Measurements from ENCODE around the gene STIM2. TPM values are rescaled to one million over a fixed set of nuclear protein-coding genes. Genes with fewer than 3 reads are reported as not detected.
"Not testable (repeated sequence)": the region's sequence is repeated elsewhere in the genome, so short reads cannot be mapped to it uniquely, and the experiment has no call there.

STIM2 gene
- total RNA-seq, 1 donor from 2014 or later, result 35.5 TPM

GRCh38 chr4:27020203-27020602, 159.6 kb downstream of the STIM2 start:
- H3K27ac Mint-ChIP-seq, result no peak overlapping the region

GRCh38 chr4:27020603-27021002, 160.0 kb downstream of the STIM2 start:
- H3K36me3 Mint-ChIP-seq (ENCODE audit: low read depth), result peaks cover 63% of the 10 kb centered on the region
- intact Hi-C loops (cut with micrococcal nuclease), result no loop called here
- no peak overlapping the region for H3K4me3 Mint-ChIP-seq (ENCODE audit: low read depth)
- H3K4me1 Mint-ChIP-seq (ENCODE audit: low read depth), result peaks cover 21% of the 10 kb centered on the region
- H3K9me3 Mint-ChIP-seq, result peaks cover 6% of the 10 kb centered on the region
- DNase-seq (ENCODE audit: low spot score), result no peak
- no peak overlapping the region for H3K27ac Mint-ChIP-seq
- H3K27me3 Mint-ChIP-seq (ENCODE audit: low read depth), result no peaks in the 10 kb centered on the region

More at GRCh38 chr4:27020203-27020602, 159.6 kb downstream of the STIM2 start:
- DNase-seq (ENCODE audit: low spot score), result no peak
- intact Hi-C loops (cut with micrococcal nuclease), result no loop called here
- peaks cover 65% of the 10 kb centered on the region for H3K36me3 Mint-ChIP-seq (ENCODE audit: low read depth)
- peaks cover 22% of the 10 kb centered on the region for H3K4me1 Mint-ChIP-seq (ENCODE audit: low read depth)
- no peaks in the 10 kb centered on the region for H3K27me3 Mint-ChIP-seq (ENCODE audit: low read depth)
- H3K4me3 Mint-ChIP-seq (ENCODE audit: low read depth), result no peak overlapping the region
- H3K9me3 Mint-ChIP-seq, result peaks cover 7% of the 10 kb centered on the region

GRCh38 chr4:27022963-27023362, 162.3 kb downstream of the STIM2 start:
- Mint-ChIP-seq H3K4me3 (ENCODE audit: low read depth) (no peak overlapping the region), H3K36me3 (ENCODE audit: low read depth) (peaks cover 44% of the 10 kb centered on the region), H3K27me3 (ENCODE audit: low read depth) (no peaks in the 10 kb centered on the region), H3K27ac (no peak overlapping the region), H3K4me1 (ENCODE audit: low read depth) (peaks cover 6% of the 10 kb centered on the region), H3K9me3 (no peaks in the 10 kb centered on the region)
- intact Hi-C loops (cut with micrococcal nuclease), result no loop called here
- DNase-seq (ENCODE audit: low spot score), result no peak

- Mint-ChIP-seq H3K4me3 (ENCODE audit: low read depth) (no peak overlapping the region), H3K27ac (no peak overlapping the region), H3K4me1 (ENCODE audit: low read depth) (peaks cover 4% of the 10 kb centered on the region), H3K27me3 (ENCODE audit: low read depth) (no peaks in the 10 kb centered on the region), H3K9me3 (no peaks in the 10 kb centered on the region), H3K36me3 (ENCODE audit: low read depth) (peaks cover 40% of the 10 kb centered on the region)
- DNase-seq (ENCODE audit: low spot score), result no peak
- intact Hi-C loops (cut with micrococcal nuclease), result no loop called here
Measured at GRCh38 chr4:27023366-27023765, 162.7 kb downstream of the STIM2 start.

GRCh38 chr4:27024805-27025204, 164.2 kb downstream of the STIM2 start:
- Mint-ChIP-seq H3K9me3 (no peaks in the 10 kb centered on the region), H3K27ac (no peak overlapping the region), H3K4me1 (ENCODE audit: low read depth) (peaks cover 4% of the 10 kb centered on the region), H3K4me3 (ENCODE audit: low read depth) (no peak overlapping the region), H3K36me3 (ENCODE audit: low read depth) (peaks cover 32% of the 10 kb centered on the region), H3K27me3 (ENCODE audit: low read depth) (no peaks in the 10 kb centered on the region)
- no peak for DNase-seq (ENCODE audit: low spot score)
- intact Hi-C loops (cut with micrococcal nuclease), result no loop called here

GRCh38 chr4:27027428-27027827, 166.8 kb downstream of the STIM2 start:
- Mint-ChIP-seq H3K27ac (no peak overlapping the region), H3K27me3 (ENCODE audit: low read depth) (peaks cover 3% of the 10 kb centered on the region), H3K4me1 (ENCODE audit: low read depth) (peaks cover 4% of the 10 kb centered on the region), H3K9me3 (no peaks in the 10 kb centered on the region), H3K36me3 (ENCODE audit: low read depth) (peaks cover 16% of the 10 kb centered on the region), H3K4me3 (ENCODE audit: low read depth) (no peak overlapping the region)
- intact Hi-C loops (cut with micrococcal nuclease), result no loop called here
- DNase-seq (ENCODE audit: low spot score), result no peak

- H3K36me3 Mint-ChIP-seq (ENCODE audit: low read depth); H3K4me1 Mint-ChIP-seq (ENCODE audit: low read depth); H3K9me3 Mint-ChIP-seq; H3K27ac Mint-ChIP-seq; DNase-seq (ENCODE audit: low spot score); intact Hi-C loops (cut with micrococcal nuclease); H3K4me3 Mint-ChIP-seq (ENCODE audit: low read depth): not testable (repeated sequence)
- H3K27me3 Mint-ChIP-seq (ENCODE audit: low read depth), result peaks cover 14% of the 10 kb centered on the region
Measured at GRCh38 chr4:27035127-27035526, 174.5 kb downstream of the STIM2 start.

- no peak overlapping the region for H3K27ac Mint-ChIP-seq
- H3K27me3 Mint-ChIP-seq (ENCODE audit: low read depth), result peaks cover 12% of the 10 kb centered on the region
- H3K36me3 Mint-ChIP-seq (ENCODE audit: low read depth), result no peaks in the 10 kb centered on the region
- DNase-seq (ENCODE audit: low spot score), result no peak
- H3K4me3 Mint-ChIP-seq (ENCODE audit: low read depth), result no peak overlapping the region
- intact Hi-C loops (cut with micrococcal nuclease), result no loop called here
- no peaks in the 10 kb centered on the region for H3K9me3 Mint-ChIP-seq
- H3K4me1 Mint-ChIP-seq (ENCODE audit: low read depth), result peaks cover 3% of the 10 kb centered on the region
Measured at GRCh38 chr4:27040356-27040755, 179.7 kb downstream of the STIM2 start.

- H3K27me3 Mint-ChIP-seq (ENCODE audit: low read depth), result peaks cover 25% of the 10 kb centered on the region
- no peak for DNase-seq (ENCODE audit: low spot score)
- H3K36me3 Mint-ChIP-seq (ENCODE audit: low read depth), result no peaks in the 10 kb centered on the region
- H3K9me3 Mint-ChIP-seq, result no peaks in the 10 kb centered on the region
- intact Hi-C loops (cut with micrococcal nuclease), result no loop called here
- H3K27ac Mint-ChIP-seq, result no peak overlapping the region
- no peak overlapping the region for H3K4me3 Mint-ChIP-seq (ENCODE audit: low read depth)
- peaks cover 3% of the 10 kb centered on the region for H3K4me1 Mint-ChIP-seq (ENCODE audit: low read depth)
Measured at GRCh38 chr4:27042411-27042810, 181.8 kb downstream of the STIM2 start.

- no peaks in the 10 kb centered on the region for H3K9me3 Mint-ChIP-seq
- no peak overlapping the region for H3K27ac Mint-ChIP-seq
- intact Hi-C loops (cut with micrococcal nuclease), result no loop called here
- peaks cover 25% of the 10 kb centered on the region for H3K27me3 Mint-ChIP-seq (ENCODE audit: low read depth)
- no peak overlapping the region for H3K4me3 Mint-ChIP-seq (ENCODE audit: low read depth)
- no peak for DNase-seq (ENCODE audit: low spot score)
- H3K36me3 Mint-ChIP-seq (ENCODE audit: low read depth), result no peaks in the 10 kb centered on the region
- H3K4me1 Mint-ChIP-seq (ENCODE audit: low read depth), result peaks cover 3% of the 10 kb centered on the region
Measured at GRCh38 chr4:27043200-27043599, 182.6 kb downstream of the STIM2 start.

GRCh38 chr4:27046851-27047250, 186.2 kb downstream of the STIM2 start:
- no peak overlapping the region for H3K4me3 Mint-ChIP-seq (ENCODE audit: low read depth)
- H3K4me1 Mint-ChIP-seq (ENCODE audit: low read depth), result peaks cover 3% of the 10 kb centered on the region
- no peak overlapping the region for H3K27ac Mint-ChIP-seq
- no peaks in the 10 kb centered on the region for H3K9me3 Mint-ChIP-seq
- no peak for DNase-seq (ENCODE audit: low spot score)
- intact Hi-C loops (cut with micrococcal nuclease), result loop anchor here (5.0 kb wide), 1 partner anchor 270 kb away; no protein-coding TSS in a partner anchor
- no peaks in the 10 kb centered on the region for H3K36me3 Mint-ChIP-seq (ENCODE audit: low read depth)
- peaks cover 44% of the 10 kb centered on the region for H3K27me3 Mint-ChIP-seq (ENCODE audit: low read depth)

GRCh38 chr4:27048429-27049238, 188.0 kb downstream of the STIM2 start:
- Mint-ChIP-seq H3K9me3 (no peaks in the 10 kb centered on the region), H3K4me1 (ENCODE audit: low read depth) (peaks cover 3% of the 10 kb centered on the region), H3K27ac (no peak overlapping the region), H3K27me3 (ENCODE audit: low read depth) (peaks cover 43% of the 10 kb centered on the region), H3K36me3 (ENCODE audit: low read depth) (no peaks in the 10 kb centered on the region), H3K4me3 (ENCODE audit: low read depth) (no peak overlapping the region)
- no peak for DNase-seq (ENCODE audit: low spot score)
- intact Hi-C loops (cut with micrococcal nuclease), result loop anchor here (5.0 kb wide), 1 partner anchor 269 kb away; no protein-coding TSS in a partner anchor

GRCh38 chr4:27049239-27049829, 188.7 kb downstream of the STIM2 start:
- no peak overlapping the region for H3K4me3 Mint-ChIP-seq (ENCODE audit: low read depth)
- peaks cover 3% of the 10 kb centered on the region for H3K4me1 Mint-ChIP-seq (ENCODE audit: low read depth)
- intact Hi-C loops (cut with micrococcal nuclease), result loop anchor here (5.0 kb wide), 1 partner anchor 268 kb away; no protein-coding TSS in a partner anchor
- H3K27me3 Mint-ChIP-seq (ENCODE audit: low read depth), result peaks cover 42% of the 10 kb centered on the region
- H3K36me3 Mint-ChIP-seq (ENCODE audit: low read depth), result no peaks in the 10 kb centered on the region
- no peak overlapping the region for H3K27ac Mint-ChIP-seq
- H3K9me3 Mint-ChIP-seq, result no peaks in the 10 kb centered on the region
- DNase-seq (ENCODE audit: low spot score), result no peak

Measured in activated T-helper 2 cell treated with anti-CD3 and anti-CD28 coated beads, Interferon-gamma antibody, Interleukin-2, Interleukin-4, amounts not matched to agents 10 μg/mL and 5 μg/mL and 100 μg/mL, durations not matched to agents 14 hours and 24 hours and 36 hours (primary cell).